CD14-positive monocyte (primary cell): ENCODE data around the gene CRB2. TPM values are rescaled to one million over a fixed set of nuclear protein-coding genes. Genes with fewer than 3 reads are reported as not detected.

Source experiments
- DNase-seq, 3 donors: peaks; one replicate each; pipeline ENCODE4 v3.0.0-alpha.2; 2011 to 2022
- H2AFZ ChIP-seq: 2 replicates; pipeline ENCODE4 v1.6.0; 2012; ENCODE audit warnings: mild to moderate bottlenecking, low read depth, low read length, inconsistent platforms; ENCODE audit not compliant: insufficient read depth, poor library complexity, severe bottlenecking
- H3K27ac ChIP-seq, 2 donors: 1 replicate in 1 of 2; 2 replicates in 1 of 2; pipeline ENCODE4 v1.5.1; 2012 to 2013; ENCODE audit warnings: low read length in 2 of 2, control low read depth in 1 of 2, inconsistent platforms in 1 of 2, low read depth in 1 of 2, mild to moderate bottlenecking in 1 of 2
- H3K27me3 ChIP-seq, 2 donors: one replicate each; pipeline versions ENCODE4 v1.6.0 to v1.6.1; 2011 to 2013; ENCODE audit warnings: low read length in 2 of 2; ENCODE audit not compliant: control insufficient read depth in 2 of 2, insufficient read depth in 2 of 2
- H3K36me3 ChIP-seq, 2 donors: replicated peaks in 1 of 2; 1 replicate in 1 of 2; 2 replicates in 1 of 2; pipeline versions ENCODE4 v1.5.1 to v1.6.1; 2012 to 2013; ENCODE audit warnings: low read length in 2 of 2, control low read depth in 1 of 2, inconsistent platforms in 1 of 2, mild to moderate bottlenecking in 1 of 2; ENCODE audit not compliant: insufficient read depth in 2 of 2, control insufficient read depth in 1 of 2
- H3K4me1 ChIP-seq, 2 donors: 1 replicate in 1 of 2; 2 replicates in 1 of 2; pipeline versions ENCODE4 v1.5.1 to v1.6.1; 2012 to 2013; ENCODE audit warnings: low read length in 2 of 2, control low read depth in 1 of 2, inconsistent platforms in 1 of 2, mild to moderate bottlenecking in 1 of 2, moderate library complexity in 1 of 2; ENCODE audit not compliant: insufficient read depth in 2 of 2, control insufficient read depth in 1 of 2
- H3K4me2 ChIP-seq: replicated peaks from 2 replicates; pipeline ENCODE3; 2012; ENCODE audit warnings: low read length, moderate library complexity, mild to moderate bottlenecking; ENCODE audit not compliant: poor library complexity, severe bottlenecking; ENCODE audit errors: extremely low read depth
- H3K4me3 ChIP-seq, 3 experiments: fragments of 200-600 bp in 1 of 3; sonication (generic) in 1 of 3; replicated peaks in 1 of 3; 1 replicate in 2 of 3; 2 replicates in 1 of 3; pipeline ENCODE4 v1.5.1; 2011 to 2013; ENCODE audit warnings: low read length in 3 of 3, mild to moderate bottlenecking in 3 of 3, control low read depth in 2 of 3, low read depth in 2 of 3, inconsistent platforms in 1 of 3, moderate library complexity in 1 of 3
- H3K79me2 ChIP-seq: 2 replicates; pipeline ENCODE4 v1.6.0; 2012; ENCODE audit warnings: mild to moderate bottlenecking, control low read depth, inconsistent platforms, low read length, moderate library complexity; ENCODE audit not compliant: insufficient read depth
- H3K9ac ChIP-seq: 2 replicates; pipeline ENCODE4 v1.6.0; 2017; ENCODE audit warnings: low read length, mild to moderate bottlenecking; ENCODE audit not compliant: insufficient read depth, poor library complexity, severe bottlenecking
- H3K9me3 ChIP-seq, 2 donors: replicated peaks in 1 of 2; 1 replicate in 1 of 2; 2 replicates in 1 of 2; pipeline versions ENCODE4 v1.5.1 to v1.6.1; 2012 to 2013; ENCODE audit warnings: low read length in 2 of 2, control low read depth in 1 of 2; ENCODE audit not compliant: control insufficient read depth in 1 of 2, insufficient read depth in 1 of 2
- H4K20me1 ChIP-seq: 2 replicates; pipeline ENCODE4 v1.6.0; 2012; ENCODE audit warnings: mild to moderate bottlenecking, low read length, control low read depth, moderate library complexity; ENCODE audit not compliant: insufficient read depth
- H3K27ac Mint-ChIP-seq, 7 donors: one replicate each; pipeline ENCODE4 v1.8.0; 2020; ENCODE audit warnings: mild to moderate bottlenecking in 7 of 7, mixed read lengths in 7 of 7, moderate library complexity in 6 of 7, inconsistent platforms in 2 of 7
- H3K27me3 Mint-ChIP-seq, 3 donors: one replicate each; pipeline ENCODE4 v1.8.0; 2021 to 2022; ENCODE audit warnings: low read depth in 3 of 3, mild to moderate bottlenecking in 3 of 3, mixed read lengths in 3 of 3, moderate library complexity in 3 of 3, inconsistent platforms in 1 of 3
- H3K36me3 Mint-ChIP-seq, 2 donors: one replicate each; pipeline ENCODE4 v1.8.0; 2020; ENCODE audit warnings: mixed read lengths in 2 of 2, inconsistent platforms in 1 of 2, mild to moderate bottlenecking in 1 of 2
- H3K4me1 Mint-ChIP-seq: one replicate; pipeline ENCODE4 v1.8.0; 2020; ENCODE audit warnings: mild to moderate bottlenecking, mixed read lengths
- H3K4me3 Mint-ChIP-seq, 2 donors: one replicate each; pipeline ENCODE4 v1.8.0; 2020; ENCODE audit warnings: mild to moderate bottlenecking in 2 of 2, mixed read lengths in 2 of 2, moderate library complexity in 1 of 2
- H3K9me3 Mint-ChIP-seq, 7 donors: one replicate each; pipeline ENCODE4 v1.8.0; 2020 to 2022; ENCODE audit warnings: mixed read lengths in 7 of 7, mild to moderate bottlenecking in 6 of 7, moderate library complexity in 6 of 7, inconsistent platforms in 2 of 7
- WGBS: methylation state at CpG from one replicate; pipeline ENCODE4 v1.1.5; 2013; ENCODE audit warnings: missing lambda C conversion rate; ENCODE audit not compliant: insufficient coverage; 5-methylcytosine and 5-hydroxymethylcytosine counted together
- intact Hi-C, 2 donors: fragments of 100-400 bp; cut with micrococcal nuclease; formaldehyde crosslinking; loops; one replicate each; pipeline versions ENCODE4 v1.15.0 to v1.15.1; 2023
- polyA plus RNA-seq, 3 donors: library from polyadenylated mRNA; depleted of rRNA in 1 of 3; unstranded in 2 of 3; stranded (reverse) in 1 of 3; fragments of 300-500 nt in 2 of 3; fragments of >200 nt in 1 of 3; fragmentation: Illumina TruSeq in 2 of 3; gene quantifications; 1 replicate in 2 of 3; 2 replicates in 1 of 3; pipeline ENCODE4 v1.2.3, GENCODE V29; 2012 to 2021
- TF ChIP-seq, protein P1 (sequence below): fragments of 200-600 bp; IDR thresholded peaks from one replicate; pipeline ENCODE4 v1.8.0; 2022; ENCODE audit warnings: antibody characterized with exemption, mild to moderate bottlenecking

The CRB2 gene
- polyA plus RNA-seq, 3 donors, result not detected

DNA sequence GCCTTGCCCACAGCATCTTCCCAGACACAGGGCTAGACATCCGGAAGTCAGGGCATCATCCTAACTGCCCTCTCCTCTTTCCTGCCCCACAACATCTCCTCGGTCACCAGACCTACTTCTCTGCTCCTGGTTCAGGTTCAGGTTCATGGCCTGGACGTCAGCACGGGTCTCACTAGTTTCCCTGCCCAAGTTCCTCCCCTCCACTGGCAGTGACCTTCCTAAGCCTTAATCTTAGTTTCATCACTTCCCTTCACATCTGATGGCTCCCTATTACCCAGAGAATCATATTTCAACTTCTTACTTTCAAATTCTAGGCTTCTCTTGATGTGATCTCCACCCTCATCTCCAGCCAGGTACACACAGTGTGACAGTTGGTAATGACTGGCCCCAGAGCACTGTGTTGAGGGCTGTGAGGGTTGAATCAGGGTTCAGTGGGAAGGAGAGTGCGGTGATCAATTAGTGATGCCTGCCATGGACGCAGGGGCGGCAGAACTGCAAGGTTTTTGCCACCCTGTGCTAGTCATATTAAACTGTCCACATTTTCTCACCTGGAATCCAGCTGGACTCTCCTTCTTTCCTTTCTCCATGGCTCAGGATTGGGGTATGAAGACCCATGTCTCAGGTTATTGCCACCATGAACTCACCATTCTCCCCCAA, 34.3 kb upstream of the CRB2 start:
- intact Hi-C loops, result no loop called here
- no peaks in the 10 kb centered on the region for H3K79me2 ChIP-seq
- no peaks in the 10 kb centered on the region for H3K36me3 Mint-ChIP-seq
- H3K9me3 ChIP-seq, result no peaks in the 10 kb centered on the region
- H3K27me3 Mint-ChIP-seq, result peaks cover 7 to 12% (median 9%) of the 10 kb centered on the region in 3 donors
- H3K9ac ChIP-seq, result no peak overlapping the region
- 70% methylated on average over 4 of the region's 7 CpGs for WGBS
- H3K9me3 Mint-ChIP-seq, result no peaks in the 10 kb centered on the region
- no peaks in the 10 kb centered on the region for H4K20me1 ChIP-seq
- H3K4me3 Mint-ChIP-seq, result no peak overlapping the region
- H3K27ac Mint-ChIP-seq, result peak overlapping the region in 2 of 7 donors; percentile 37 to 47
- H3K4me1 ChIP-seq, result peaks cover 17 to 28% of the 10 kb centered on the region in 2 donors
- no peak overlapping the region for H3K27ac ChIP-seq
- no peak overlapping the region for H3K4me2 ChIP-seq
- H3K36me3 ChIP-seq, result no peaks in the 10 kb centered on the region
- peaks cover 44% of the 10 kb centered on the region for H3K4me1 Mint-ChIP-seq
- no peaks in the 10 kb centered on the region for H3K27me3 ChIP-seq
- H2AFZ ChIP-seq, result no peak overlapping the region
- TF ChIP-seq, protein P1, sequence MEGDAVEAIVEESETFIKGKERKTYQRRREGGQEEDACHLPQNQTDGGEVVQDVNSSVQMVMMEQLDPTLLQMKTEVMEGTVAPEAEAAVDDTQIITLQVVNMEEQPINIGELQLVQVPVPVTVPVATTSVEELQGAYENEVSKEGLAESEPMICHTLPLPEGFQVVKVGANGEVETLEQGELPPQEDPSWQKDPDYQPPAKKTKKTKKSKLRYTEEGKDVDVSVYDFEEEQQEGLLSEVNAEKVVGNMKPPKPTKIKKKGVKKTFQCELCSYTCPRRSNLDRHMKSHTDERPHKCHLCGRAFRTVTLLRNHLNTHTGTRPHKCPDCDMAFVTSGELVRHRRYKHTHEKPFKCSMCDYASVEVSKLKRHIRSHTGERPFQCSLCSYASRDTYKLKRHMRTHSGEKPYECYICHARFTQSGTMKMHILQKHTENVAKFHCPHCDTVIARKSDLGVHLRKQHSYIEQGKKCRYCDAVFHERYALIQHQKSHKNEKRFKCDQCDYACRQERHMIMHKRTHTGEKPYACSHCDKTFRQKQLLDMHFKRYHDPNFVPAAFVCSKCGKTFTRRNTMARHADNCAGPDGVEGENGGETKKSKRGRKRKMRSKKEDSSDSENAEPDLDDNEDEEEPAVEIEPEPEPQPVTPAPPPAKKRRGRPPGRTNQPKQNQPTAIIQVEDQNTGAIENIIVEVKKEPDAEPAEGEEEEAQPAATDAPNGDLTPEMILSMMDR, result no peak
- H3K4me3 ChIP-seq, result no peak overlapping the region
- DNase-seq, result no peak

GRCh38 chr9:123322273-123323195, 33.5 kb upstream of the CRB2 start:
- Histone ChIP-seq H3K27me3 (no peaks in the 10 kb centered on the region), H4K20me1 (no peaks in the 10 kb centered on the region), H3K9me3 (no peaks in the 10 kb centered on the region), H3K4me1 (peaks cover 20 to 25% of the 10 kb centered on the region in 2 donors), H3K27ac (no peak overlapping the region), H3K4me3 (no peak overlapping the region), H2AFZ (peak overlapping the region; percentile 64), H3K4me2 (no peak overlapping the region), H3K9ac (peak overlapping the region; percentile 23), H3K36me3 (no peaks in the 10 kb centered on the region), H3K79me2 (no peaks in the 10 kb centered on the region)
- no peaks in the 10 kb centered on the region for H3K36me3 Mint-ChIP-seq
- H3K27ac Mint-ChIP-seq, result peak overlapping the region in 2 of 7 donors; percentile 16 to 63
- H3K4me3 Mint-ChIP-seq, result peak overlapping the region in 1 of 2 donors; percentile 2
- H3K9me3 Mint-ChIP-seq, result no peaks in the 10 kb centered on the region
- H3K4me1 Mint-ChIP-seq, result peaks cover 41% of the 10 kb centered on the region
- intact Hi-C loops, result no loop called here
- peak in 1 of 3 donors; percentile 14 for DNase-seq
- TF ChIP-seq, protein P1, result no peak
- WGBS, result 24% methylated on average over 9 of the region's 11 CpGs
- peaks cover 6 to 12% (median 9%) of the 10 kb centered on the region in 3 donors for H3K27me3 Mint-ChIP-seq
